Forelimb muscle (tissue), 1 donor: ENCODE results near the gene SND1. TPM values are rescaled to one million over a fixed set of nuclear protein-coding genes. Genes with fewer than 3 reads are reported as not detected.

Source experiments
- DNase-seq: peaks from one replicate; pipeline ENCODE4 v3.0.0-alpha.2; 2013; ENCODE audit warnings: low read depth
- polyA plus RNA-seq: library from polyadenylated mRNA; unstranded; fragments of 120-200 nt; gene quantifications from one replicate; pipeline ENCODE4 v1.2.1, GENCODE V29; 2013; ENCODE audit not compliant: insufficient read length

SND1 gene
- polyA plus RNA-seq, 1 donor, result 95.0 TPM

DNA sequence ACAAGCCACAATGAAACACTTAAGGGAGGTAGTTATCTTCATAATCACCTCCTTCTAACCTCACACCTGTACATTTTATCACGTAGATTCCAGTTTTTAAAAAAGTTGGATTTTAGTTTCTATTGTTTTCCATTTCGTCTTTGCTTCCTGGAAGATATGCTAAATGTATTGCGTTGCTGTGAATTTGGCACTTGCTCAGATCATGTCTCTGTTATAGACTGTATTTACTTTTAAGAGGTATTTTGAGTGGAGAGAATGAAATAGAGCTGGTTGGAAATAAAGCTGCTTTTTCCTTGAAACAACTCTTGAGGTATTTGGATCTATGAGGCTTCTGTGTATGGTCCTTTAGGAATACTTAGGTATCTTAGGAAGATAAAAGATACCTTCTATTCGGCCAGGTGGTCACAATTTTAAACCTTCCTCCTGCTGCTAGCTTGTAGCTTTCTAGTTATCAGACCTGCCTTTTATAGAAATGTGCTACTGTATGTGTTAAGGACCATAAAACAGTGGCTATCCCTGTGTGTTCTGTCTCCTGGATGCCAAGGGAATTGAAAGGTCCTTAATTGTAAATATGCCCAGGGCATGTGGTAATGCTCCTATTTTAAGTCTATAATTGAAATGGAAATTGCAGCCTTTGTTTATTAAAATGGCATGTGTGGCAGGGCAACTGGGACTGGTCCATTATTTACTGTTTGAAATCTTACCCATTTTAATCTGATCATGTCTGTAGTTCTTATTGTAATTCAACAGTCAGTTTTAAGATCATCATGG is 147.7 kb downstream of the SND1 start:
- DNase-seq, result no peak

DNA sequence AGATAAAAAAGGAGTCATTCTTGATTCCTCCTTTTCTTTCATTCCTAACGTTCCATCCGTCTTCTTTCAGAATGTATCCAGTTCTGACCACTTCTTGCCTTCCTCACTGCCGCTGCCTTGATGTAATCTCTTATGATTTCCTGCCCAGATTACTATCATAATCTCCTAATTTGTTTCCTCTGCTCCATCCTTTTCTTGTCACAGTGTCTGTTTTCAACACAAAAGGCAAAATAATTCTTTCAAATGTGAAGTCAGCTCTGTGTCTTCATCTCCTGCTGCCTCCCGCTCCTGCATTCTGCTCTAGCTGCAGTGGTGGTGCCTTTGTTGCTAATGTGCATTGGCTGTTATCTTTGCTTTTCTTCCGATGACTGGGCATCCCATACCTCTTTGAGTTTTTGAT is 150.9 kb downstream of the SND1 start:
- no peak for DNase-seq

DNA sequence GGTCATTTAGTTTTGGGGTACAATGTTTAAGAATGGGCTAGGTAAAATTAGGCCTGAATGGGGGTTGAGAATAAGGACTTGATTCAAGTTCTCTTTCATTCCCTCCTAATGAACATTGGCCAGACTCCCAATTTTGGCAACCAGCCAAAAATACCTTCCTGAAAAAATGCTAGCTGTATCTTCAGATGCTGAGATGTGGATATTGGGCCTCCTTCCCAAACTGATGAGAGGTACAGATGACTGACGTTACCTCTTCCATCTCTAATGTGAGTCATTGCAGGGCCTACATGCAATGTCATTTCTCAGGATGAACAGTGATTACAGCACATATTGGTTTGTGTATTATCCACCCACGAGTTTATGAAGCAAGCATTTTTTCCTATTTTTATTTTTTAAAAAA is 151.6 kb downstream of the SND1 start:
- no peak for DNase-seq

DNA sequence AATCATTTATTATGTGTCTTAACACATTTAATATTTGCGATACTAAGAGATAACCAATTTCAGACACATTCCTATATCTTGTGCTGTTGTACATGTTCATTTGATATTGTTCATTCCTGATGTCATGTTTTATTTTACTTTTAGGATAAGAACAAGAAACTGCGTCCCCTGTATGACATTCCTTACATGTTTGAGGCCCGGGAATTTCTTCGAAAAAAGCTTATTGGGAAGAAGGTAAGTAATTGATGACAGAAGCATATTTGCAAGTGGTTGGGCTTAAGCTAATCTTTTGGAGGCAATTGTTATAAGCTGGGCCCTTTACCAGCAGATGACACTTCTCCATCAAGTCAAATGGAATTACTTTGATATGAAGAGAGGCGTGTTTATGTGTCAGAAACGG is 155.3 kb downstream of the SND1 start:
- no peak for DNase-seq

DNA sequence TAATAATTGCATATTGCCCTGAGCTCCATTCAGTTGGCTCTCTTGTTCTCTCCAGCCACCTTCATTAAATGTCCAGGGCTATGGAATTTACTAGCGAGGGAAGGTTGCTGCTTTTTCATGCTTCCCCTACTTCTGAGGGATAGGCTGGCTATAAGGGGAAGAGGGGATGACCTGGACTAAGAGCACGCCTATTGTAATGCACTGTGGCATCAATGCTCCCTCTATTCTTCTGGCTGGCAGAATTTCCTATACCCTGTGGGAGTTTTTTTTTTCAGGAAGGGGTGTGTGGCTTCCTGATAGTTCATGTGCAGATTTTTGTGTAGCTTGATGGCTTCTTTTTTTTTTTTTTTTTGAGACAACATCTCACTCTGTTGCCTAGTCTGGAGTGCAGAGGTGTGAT is 155.8 kb downstream of the SND1 start:
- no peak for DNase-seq

DNA sequence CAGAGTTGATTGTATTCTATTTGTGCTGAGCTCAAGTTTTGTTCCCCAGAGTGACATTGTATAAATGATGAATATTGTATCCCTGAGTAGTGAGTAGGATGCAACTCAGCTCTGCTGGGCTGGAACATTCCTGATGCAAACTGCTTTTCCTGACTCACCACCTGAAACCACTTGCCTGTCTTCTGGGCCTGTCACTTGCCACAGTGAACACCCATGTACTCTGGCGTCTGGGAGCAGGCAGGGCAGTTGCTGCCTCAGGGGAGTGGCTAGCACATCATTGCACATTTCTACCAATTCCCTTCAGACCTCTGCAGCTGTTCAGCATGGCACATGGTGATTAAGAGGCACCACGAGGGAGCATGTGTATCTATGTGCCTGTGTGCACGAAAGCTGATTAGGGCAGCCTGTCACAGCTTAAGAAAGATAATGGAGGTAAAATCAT is 157.3 kb downstream of the SND1 start:
- DNase-seq, result no peak

DNA sequence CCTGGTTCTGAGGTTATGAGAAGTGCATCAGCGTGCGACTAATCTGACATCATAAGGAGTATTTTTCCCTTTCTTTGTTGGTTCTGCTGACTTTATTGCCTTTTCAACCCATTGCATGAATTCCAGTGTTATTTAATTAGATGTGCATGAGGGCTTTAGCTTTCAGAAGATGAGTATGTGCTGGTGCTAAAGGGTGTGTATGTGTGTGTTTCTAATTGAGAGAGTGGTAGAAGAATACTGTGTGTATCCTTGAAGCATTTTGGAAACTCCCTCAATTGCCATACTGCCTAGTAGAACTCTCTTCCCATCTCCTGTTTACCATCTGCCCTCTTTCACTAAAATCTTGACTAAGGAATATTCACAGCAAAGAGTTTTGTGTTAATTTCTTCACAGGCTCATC is 158.1 kb downstream of the SND1 start:
- no peak for DNase-seq

DNA sequence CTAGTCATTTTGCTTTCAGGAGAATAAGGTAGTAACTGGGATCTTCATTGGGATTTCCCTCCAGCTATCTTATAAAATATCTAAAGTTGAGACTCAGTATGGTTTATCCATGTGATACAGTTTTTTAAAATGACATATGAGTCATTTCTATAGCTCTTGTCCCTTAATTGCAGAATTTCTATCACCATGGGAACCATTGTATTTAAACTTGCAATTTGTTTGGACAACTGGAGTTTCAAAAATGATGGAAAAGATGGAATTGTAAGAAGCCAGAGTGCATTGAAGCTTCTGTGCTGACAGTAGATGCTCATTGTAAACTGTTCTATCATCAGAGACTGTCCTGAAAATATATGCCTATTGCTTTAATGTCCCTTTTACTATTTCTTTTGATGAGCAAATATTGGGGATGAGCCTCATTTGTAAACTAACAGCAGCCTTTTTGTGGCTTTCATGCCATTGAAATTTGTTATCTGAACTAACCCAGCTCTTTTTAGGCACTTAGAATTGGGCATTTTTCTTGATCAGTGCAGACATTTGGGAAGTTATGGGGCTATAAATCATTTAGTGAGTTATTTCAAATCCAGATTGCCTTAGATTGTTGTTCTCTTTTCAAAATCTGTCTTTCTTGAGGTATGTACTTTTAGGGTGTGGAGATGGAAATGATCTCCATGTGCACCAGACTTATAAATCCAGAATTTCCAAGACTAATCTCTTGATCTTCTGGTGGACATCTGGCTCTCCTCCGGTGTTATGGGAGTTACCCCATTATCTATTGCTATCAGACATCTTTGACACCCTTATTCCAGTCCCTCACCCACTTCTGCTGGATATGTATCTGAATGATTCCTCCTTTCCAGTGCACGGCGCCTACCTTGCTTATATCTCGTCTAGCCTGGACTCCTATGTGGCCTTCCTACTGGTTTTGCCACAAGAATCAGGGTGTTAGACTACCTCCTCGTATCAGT is 159.0 kb downstream of the SND1 start:
- no peak for DNase-seq

DNA sequence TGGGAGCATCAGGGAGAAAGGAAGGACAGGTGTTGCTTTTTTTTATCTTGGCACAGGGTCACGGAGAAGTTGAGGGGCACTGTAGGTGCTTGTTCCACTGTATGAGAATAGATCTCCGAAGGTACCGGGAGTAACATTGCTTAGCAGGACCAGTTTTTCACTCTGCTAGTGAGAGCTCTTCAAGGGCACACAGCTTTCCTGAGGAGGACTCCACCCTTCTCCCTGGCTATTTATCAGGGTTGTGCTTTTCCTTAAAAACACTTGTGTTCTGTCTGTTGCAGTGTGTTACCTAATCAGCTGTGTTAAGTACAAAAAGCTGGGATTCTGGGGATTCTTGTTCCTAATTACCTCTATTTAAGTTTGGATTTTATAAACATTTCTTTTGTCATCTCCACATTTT is 160.5 kb downstream of the SND1 start:
- DNase-seq, result no peak

DNA sequence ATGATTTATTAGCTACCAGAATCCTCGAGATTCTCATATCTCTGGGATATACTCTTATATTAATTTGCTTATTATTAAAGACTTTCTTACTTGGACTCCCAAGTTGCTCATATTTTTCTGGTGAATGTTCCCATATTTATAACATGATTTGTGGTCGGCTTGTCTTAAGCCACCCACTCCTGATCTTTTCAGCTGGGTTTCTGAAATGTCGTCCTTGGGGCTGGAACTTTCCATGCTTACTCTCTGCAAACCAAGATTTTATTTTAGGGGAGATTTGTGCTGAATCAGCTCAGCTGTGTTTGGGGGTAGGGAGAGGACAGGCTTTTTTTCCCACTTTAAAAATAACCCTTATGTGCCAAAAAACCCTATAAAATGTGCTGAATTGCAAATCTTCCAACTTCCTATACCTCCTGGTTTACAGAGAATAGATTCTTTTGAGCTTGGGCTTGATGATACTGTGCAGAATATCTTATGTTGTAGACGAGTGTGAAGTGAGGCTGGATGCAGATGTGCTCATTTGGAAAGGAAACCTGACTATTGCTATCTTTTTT is 162.1 kb downstream of the SND1 start:
- DNase-seq, result no peak

DNA sequence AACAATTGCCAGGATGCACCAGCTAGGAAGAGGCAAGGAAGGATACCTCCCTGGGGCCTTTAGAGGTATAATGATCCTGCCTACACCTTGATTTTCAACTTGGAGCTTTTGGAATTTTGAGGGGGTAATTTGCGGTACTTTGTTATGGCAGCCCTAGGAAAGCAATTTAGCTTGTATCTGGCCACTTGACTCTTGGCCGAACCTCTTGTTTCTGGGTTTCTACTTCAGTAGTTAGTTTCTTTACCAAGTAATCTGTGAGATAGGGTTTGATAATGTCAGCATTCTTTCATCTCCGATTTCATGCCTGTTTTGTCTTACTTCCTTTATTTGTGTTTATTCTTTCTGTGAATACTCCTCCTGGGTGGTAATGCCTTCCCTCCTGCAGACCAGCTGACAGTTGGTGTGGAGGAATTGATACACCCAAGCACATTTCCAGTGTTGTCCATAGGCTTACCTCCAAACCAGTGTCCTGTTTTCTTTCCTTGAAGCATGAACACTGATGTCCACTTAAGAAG is 163.7 kb downstream of the SND1 start:
- no peak for DNase-seq

DNA sequence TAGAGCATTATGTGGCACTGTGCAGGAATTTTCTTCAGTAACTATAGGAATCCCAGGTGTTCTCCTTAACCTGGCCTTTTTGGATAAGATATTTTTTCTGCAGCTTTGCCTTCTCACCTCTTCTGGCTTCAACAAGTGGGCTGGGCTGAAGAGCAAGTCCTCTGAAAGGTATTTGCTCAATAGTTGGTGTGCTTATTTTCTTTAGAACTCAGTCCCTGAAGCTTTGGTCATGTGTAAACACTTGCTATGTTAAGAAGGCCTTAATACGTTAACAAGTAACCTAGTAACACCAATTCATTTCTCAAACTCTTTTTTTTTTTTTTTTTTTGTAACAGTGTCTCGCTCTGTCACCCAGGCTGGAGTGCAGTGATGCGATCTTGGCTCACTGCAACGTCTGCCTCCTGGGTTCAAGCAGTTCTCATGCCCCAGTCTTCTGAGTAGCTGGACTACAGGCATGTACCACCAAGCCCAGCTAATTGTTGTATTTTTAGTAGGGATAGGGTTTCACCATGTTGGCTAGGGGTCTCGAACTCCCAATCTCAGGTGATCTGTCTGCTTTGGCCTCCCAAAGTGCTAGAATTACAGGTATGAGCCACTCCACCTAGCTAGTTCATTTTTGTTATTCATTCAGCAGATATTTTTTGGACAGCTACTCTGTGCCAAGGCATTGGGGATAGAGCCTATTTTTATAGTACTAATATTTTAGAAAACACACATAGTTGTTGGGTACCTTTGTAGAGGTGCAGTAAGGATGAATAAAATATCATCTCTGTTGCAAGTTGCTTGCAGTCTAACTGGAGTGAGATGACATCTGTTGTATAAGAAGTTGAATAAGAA is 164.6 kb downstream of the SND1 start:
- no peak for DNase-seq

DNA sequence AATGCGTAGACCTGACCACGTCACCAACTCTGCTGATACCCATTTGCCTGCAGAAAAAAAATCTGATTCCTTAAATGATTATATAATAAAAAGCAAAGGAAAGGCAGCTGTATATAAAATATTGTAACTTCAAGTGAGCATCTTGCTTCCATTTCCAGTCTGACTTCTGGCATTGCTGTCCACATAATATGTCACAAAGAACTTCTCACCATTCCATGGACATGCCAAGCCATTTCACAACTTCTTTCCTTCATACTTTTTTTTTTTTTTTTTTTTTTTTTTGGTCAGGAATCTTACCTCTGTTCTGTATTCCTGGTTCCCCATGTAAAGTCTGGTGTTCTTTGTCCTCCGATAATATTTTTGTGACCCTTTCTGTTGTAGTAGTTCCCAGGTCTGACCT is 165.5 kb downstream of the SND1 start:
- DNase-seq, result no peak

DNA sequence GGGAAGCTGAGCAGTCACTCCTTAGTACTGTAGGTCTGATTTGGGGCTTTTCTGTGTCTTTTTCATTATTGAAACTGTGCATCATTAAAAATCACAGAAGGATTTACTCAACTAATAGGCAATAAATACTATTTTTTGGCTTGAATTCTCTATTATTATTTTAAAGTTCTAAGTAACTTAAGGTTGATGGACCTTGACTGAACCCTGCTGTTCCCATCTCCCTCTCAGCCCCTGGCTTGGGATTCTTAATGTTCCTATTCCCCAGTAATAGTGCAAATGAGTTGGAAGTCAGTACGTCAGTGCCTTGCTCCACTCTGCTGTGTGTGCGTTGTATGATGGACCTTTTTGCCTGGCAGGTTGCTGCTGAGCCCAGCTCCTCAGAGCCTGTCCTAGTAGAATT is 166.3 kb downstream of the SND1 start:
- no peak for DNase-seq

DNA sequence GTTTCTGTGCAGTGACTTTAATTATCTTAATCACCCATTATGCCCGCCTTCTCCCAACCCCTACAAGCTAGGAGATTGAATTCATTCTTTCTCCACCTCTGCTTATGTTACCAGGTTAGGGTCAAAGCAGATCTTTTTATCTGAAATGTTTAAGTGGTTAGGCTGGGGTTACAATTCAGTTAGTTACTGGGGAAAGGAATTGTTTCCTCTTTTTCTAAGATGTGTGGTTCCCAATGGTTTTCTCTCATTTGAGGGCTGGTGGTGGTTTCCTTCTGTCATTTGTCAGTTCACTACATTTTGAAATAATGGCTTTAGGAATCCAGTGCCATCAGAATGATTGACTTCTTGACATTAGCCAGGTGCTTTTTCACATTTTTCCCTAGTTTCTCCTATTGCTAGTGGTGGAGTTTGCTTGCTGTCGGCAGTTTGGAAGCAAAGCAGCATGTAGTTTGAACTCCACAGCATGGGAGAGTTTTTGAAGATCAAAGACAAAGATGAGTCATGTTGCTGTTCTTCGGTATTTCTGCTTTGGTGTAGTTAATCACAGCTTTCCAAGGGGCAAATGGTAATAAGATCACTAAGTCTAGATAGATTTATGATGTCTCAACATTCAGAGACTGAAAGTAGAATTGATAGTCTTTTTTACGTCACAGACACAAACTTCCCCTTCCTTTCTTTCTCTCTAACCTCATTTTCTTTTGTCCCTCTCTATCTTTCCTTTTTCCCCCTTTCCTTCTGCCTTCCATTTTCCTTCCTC is 168.2 kb downstream of the SND1 start:
- no peak for DNase-seq

DNA sequence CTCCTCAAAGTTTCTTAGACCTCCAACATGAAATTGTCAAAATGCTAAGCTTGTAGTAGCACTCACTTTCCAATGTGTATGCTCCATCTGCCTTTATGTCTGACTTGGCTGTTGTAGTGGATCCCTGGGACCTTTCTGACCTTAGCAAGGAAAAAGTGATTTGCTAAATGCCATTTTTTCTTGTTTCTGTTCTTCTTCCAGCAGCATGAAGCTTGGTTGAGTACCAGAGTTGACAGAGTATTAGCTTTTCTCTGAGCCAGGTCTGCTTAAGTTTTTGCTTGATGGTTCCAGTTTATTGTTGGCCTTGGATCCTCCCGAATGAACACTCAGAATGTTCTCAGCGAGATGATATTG is 168.7 kb downstream of the SND1 start:
- no peak for DNase-seq

DNA sequence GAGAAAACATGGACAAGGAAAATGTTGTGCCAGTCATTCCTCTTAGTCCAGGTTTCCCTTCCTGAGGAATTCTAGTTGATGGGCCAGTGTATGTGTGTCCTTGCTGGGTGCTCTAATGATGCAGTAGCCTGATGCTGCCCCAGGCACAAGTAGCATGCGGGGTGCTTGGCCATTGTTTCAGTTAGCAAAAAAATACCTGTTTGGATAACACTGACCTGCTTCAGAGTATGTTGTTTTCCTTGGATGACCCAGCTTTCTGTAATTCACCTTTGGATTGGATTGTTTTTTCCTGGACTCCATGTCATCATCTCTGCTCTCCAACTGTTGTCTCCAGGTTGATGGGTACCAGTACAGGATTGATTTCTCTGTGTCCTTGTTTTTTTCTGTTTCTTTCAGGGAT is 169.2 kb downstream of the SND1 start:
- DNase-seq, result no peak

DNA sequence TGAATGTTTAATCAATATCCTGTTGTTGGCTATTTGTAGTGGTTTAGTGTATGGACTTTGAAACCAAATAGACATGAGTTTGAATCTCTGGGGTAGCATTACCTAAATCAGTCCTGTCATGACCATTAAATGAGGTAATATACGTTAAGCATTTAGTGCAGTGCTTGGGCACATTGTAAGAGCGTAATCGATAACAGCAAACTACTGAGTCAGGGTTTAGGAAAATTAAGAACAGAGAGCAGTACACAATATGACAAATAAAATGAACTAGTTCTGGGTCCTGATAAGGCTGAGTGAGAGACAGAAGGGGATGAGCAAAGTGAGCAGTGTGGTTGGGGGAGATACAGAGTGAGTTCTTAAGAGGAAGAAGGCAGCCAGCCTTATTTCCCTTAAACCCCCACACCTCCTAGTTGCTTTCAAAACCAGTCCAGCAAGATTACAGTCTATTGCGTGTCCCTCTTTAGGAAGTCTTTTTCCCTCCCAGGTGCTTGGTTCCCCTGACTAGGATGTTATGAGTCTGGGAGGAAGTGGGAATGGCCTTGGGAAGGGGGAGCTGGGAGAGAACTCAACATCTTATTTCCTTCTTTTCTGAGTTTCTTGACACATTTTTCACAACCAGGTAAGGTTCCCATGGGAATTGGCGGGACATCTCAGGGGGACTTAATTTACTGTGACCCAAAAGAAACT is 171.0 kb downstream of the SND1 start:
- no peak for DNase-seq

DNA sequence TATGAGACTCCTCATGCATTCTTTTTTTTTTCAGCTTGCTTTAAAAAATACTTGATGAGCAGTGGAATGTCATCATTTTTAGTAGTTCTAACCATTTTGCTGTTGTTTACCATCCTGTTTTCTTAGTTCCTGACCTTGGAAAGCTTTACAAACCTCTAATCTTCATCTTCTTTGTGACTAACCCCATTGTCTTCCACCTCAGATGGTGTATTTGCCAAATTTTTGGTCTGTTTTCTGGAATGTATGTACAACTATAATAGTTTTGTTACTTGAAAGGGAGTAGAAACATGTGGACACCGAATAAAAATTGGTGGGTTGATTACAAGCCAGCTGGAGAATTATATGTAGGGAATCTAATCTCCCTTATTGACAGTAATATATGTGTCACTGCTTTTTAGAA is 172.7 kb downstream of the SND1 start:
- DNase-seq, result no peak

DNA sequence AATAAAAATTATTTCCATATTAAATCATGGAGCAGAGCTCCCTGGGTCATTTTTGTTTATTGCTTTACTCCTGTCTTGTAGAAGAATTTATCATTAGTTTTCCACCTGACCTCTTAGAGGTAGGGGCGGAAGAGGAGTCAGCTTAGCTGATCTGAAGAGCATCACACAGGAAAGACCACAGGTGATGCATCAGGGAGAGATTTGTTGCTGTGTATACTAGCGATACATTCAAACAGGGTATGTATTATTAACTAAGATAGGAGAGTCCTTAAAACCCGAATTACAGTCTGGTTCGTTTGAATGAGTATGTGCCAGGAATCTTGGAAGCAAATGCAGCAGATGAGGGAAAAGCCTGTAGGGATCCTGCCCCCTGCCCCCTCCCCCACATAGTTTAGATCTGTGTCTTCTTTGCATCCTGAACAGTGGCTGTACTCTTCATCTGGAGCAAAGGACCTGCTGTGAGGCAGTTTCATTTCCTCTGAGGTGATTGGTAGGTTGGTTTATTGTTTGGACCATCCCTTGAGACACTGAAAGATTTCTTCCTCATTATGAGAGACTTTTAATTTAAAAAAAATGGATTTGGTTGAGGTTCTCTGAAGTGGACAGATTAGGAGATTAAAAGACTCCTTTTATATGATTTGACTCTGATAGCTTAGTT is 177.0 kb downstream of the SND1 start:
- DNase-seq, result no peak
